SH-SY5Y (cell line): ENCODE data around the gene AK4.

Experiments
- GATA2 ChIP-seq: IDR thresholded peaks from 2 replicates; pipeline ENCODE4 v1.6.1; 2011; ENCODE audit warnings: mild to moderate bottlenecking, low read depth, low read length
- GATA3 ChIP-seq: IDR thresholded peaks from 2 replicates; pipeline ENCODE4 v1.6.1; 2011; ENCODE audit warnings: low read depth, mild to moderate bottlenecking, low read length, moderate library complexity

DNA sequence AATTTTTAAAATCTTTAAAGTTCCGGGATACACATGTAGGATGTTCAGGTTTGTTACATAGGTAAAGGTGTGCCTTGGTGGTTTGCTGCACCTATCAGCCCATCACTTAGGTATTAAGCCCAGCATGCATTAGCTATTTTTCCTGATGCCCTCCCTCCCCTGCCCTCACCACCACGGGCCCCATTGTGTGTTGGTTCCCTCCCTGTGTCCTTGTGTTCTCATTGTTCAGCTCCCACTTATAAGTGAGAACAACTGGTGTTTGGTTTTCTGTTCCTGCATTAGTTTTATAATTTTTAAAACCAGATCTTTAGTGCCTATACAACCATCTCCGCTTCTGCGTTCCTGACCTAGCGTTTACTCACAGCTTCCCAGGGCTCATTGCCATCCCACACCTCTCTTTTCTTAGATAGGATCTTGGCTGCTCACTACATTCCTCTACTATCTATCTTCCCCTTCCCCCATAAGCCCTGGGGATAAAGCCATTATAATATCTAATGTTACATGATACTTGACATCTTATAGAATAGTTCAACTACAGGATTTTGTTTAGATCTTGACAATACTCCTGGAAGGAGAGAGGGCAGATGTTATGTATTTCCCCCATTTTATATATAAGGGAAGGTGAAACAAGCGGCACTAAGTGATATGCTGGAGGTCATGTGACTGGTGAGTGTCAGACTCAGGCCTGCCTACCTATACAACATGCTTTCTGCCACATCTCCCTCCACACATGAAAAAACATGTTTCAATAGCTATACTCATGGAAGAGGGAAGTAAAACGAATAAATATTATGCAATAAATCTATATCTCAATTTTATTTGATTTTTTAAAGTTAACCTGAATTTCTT lies 109.1 kb downstream of the AK4 start:
- TF ChIP-seq GATA2 (no peak), GATA3 (no peak)
